ENCODE results near the gene SOAT2.

GRCh38 chr12:53143355-53143754 is 40.1 kb downstream of the SOAT2 start:
- TF ChIP-seq, protein P1, sequence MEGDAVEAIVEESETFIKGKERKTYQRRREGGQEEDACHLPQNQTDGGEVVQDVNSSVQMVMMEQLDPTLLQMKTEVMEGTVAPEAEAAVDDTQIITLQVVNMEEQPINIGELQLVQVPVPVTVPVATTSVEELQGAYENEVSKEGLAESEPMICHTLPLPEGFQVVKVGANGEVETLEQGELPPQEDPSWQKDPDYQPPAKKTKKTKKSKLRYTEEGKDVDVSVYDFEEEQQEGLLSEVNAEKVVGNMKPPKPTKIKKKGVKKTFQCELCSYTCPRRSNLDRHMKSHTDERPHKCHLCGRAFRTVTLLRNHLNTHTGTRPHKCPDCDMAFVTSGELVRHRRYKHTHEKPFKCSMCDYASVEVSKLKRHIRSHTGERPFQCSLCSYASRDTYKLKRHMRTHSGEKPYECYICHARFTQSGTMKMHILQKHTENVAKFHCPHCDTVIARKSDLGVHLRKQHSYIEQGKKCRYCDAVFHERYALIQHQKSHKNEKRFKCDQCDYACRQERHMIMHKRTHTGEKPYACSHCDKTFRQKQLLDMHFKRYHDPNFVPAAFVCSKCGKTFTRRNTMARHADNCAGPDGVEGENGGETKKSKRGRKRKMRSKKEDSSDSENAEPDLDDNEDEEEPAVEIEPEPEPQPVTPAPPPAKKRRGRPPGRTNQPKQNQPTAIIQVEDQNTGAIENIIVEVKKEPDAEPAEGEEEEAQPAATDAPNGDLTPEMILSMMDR (IDR thresholded peaks at IDR 0.05): no peak
- no peak for TF ChIP-seq POLR2A (IDR thresholded peaks at IDR 0.05)

Measured in transverse colon (tissue), 3 donors.